Endothelial cell of umbilical vein (primary cell): ENCODE measurements around the gene PDE4B. TPM values are rescaled to one million over a fixed set of nuclear protein-coding genes. Genes with fewer than 3 reads are reported as not detected.

Experiments used
- BruUV-seq: library from RNA; stranded (reverse); fragments of 400-500 nt; replicated peaks from 2 replicates; lab custom pipeline; 2021; lab: Mats Ljungman, UMichigan
- CTCF ChIA-PET: fragments of 300-600, 350-600 bp; sonication (Branson Sonifier 250); formaldehyde crosslinking; loops from one replicate; lab custom pipeline; 2021; ENCODE audit warnings: antibody characterized with exemption, inconsistent platforms; lab: Charles Lee
- POLR2A ChIA-PET: fragments of 300-600, 350-600 bp; sonication (Branson Sonifier 250); formaldehyde crosslinking; loops from one replicate; lab custom pipeline; 2021; ENCODE audit warnings: antibody characterized with exemption, inconsistent platforms; lab: Charles Lee
- DNase-seq: peaks from one replicate; pipeline ENCODE4 v3.0.0-alpha.2; 2011; ENCODE audit warnings: low read depth, low spot score
- FAIRE-seq: peaks from 2 replicates; lab custom pipeline; 2011; peaks lifted over from hg19 to GRCh38; lab: Jason Lieb, UNC
- H2AFZ ChIP-seq: 2 replicates; pipeline ENCODE4 v1.6.0; 2012; ENCODE audit warnings: low read depth, low read length, control low read depth, inconsistent platforms
- H3K27ac ChIP-seq: 2 replicates; pipeline ENCODE4 v1.5.1; 2011; ENCODE audit warnings: low read depth, mild to moderate bottlenecking, control low read depth, low read length, moderate library complexity; ENCODE audit not compliant: insufficient read depth
- H3K27me3 ChIP-seq, 2 experiments: 2 replicates each; pipeline versions ENCODE4 v1.6.0 to v1.6.1; 2011; ENCODE audit warnings: low read length in 2 of 2, mixed read lengths in 1 of 2; ENCODE audit not compliant: control insufficient read depth in 2 of 2, insufficient read depth in 2 of 2
- H3K36me3 ChIP-seq, 2 experiments: 2 replicates in 1 of 2; 3 replicates in 1 of 2; pipeline ENCODE4 v1.5.1; 2011; ENCODE audit warnings: low read length in 2 of 2, mild to moderate bottlenecking in 1 of 2, moderate library complexity in 1 of 2; ENCODE audit not compliant: control insufficient read depth in 2 of 2, insufficient read depth in 2 of 2; ENCODE audit errors: extremely low read depth in 1 of 2
- H3K4me1 ChIP-seq: 3 replicates; pipeline ENCODE4 v1.5.1; 2011; ENCODE audit warnings: mild to moderate bottlenecking, low read length; ENCODE audit not compliant: control insufficient read depth, insufficient read depth; ENCODE audit errors: extremely low read depth
- H3K4me2 ChIP-seq: 2 replicates; pipeline ENCODE4 v1.6.1; 2011; ENCODE audit warnings: low read length, control low read depth, mixed read lengths; ENCODE audit not compliant: insufficient read depth
- H3K4me3 ChIP-seq, 3 experiments: fragments of 200-600 bp in 1 of 3; sonication (generic), shearing (Covaris generic) in 1 of 3; replicated peaks in 1 of 3; 2 replicates each; pipeline ENCODE4 v1.5.1; 2011 to 2016; ENCODE audit warnings: control low read depth in 3 of 3, low read length in 3 of 3, mild to moderate bottlenecking in 2 of 3, inconsistent platforms in 1 of 3, low read depth in 1 of 3, moderate library complexity in 1 of 3; ENCODE audit not compliant: insufficient read depth in 1 of 3
- H3K79me2 ChIP-seq: 2 replicates; pipeline ENCODE4 v1.6.0; 2012; ENCODE audit warnings: low read length, inconsistent platforms; ENCODE audit not compliant: control insufficient read depth, insufficient read depth
- H3K9ac ChIP-seq: replicated peaks from 2 replicates; pipeline ENCODE3; 2011; ENCODE audit warnings: low read length, control low read depth; ENCODE audit not compliant: insufficient read depth; ENCODE audit errors: extremely low read depth
- H3K9me1 ChIP-seq: replicated peaks from 3 replicates; pipeline ENCODE4 v1.6.0; 2011; ENCODE audit warnings: mild to moderate bottlenecking, low read length; ENCODE audit not compliant: control insufficient read depth, insufficient read depth; ENCODE audit errors: extremely low read depth
- H3K9me3 ChIP-seq: replicated peaks from 2 replicates; pipeline ENCODE4 v1.5.1; 2012; ENCODE audit warnings: low read length, inconsistent platforms; ENCODE audit not compliant: control insufficient read depth, insufficient read depth
- H4K20me1 ChIP-seq: replicated peaks from 2 replicates; pipeline ENCODE3; 2011; ENCODE audit warnings: mild to moderate bottlenecking, low read length; ENCODE audit not compliant: control insufficient read depth, insufficient read depth; ENCODE audit errors: extremely low read depth
- EZH2 ChIP-seq: IDR thresholded peaks from 2 replicates; pipeline ENCODE4 v1.6.1; 2012; ENCODE audit warnings: borderline replicate concordance, low read depth, mild to moderate bottlenecking, moderate library complexity, low read length, inconsistent platforms; ENCODE audit not compliant: severe bottlenecking
- JUN ChIP-seq: IDR thresholded peaks from 2 replicates; pipeline ENCODE4 v1.6.1; 2011; ENCODE audit warnings: borderline replicate concordance, low read depth; ENCODE audit not compliant: insufficient read length, insufficient read depth
- MYC ChIP-seq: IDR thresholded peaks from one replicate; pipeline ENCODE4 v1.6.1; 2011; ENCODE audit warnings: mild to moderate bottlenecking, low read depth, low read length
- POLR2A ChIP-seq: IDR thresholded peaks from 2 replicates; pipeline ENCODE4 v1.6.1; 2012; ENCODE audit warnings: low read depth, mild to moderate bottlenecking, control low read depth, low read length
- POLR2AphosphoS5 ChIP-seq: IDR thresholded peaks from 2 replicates; pipeline ENCODE4 v1.6.1; 2012; ENCODE audit warnings: low read depth, mild to moderate bottlenecking, control low read depth, low read length, moderate library complexity; ENCODE audit not compliant: insufficient read depth
- dilution Hi-C: fragments of 300-500 bp; cut with MboI; formaldehyde crosslinking; loops from one replicate; pipeline ENCODE4 v1.15.0; 2019; ENCODE audit warnings: low sequenced_read_pairs; ENCODE audit not compliant: extremely low pct_ligation_motif_present
- intact Hi-C: fragments of 100-400 bp; cut with micrococcal nuclease; formaldehyde crosslinking; loops from one replicate; pipeline ENCODE4 v1.10.0; 2022
- polyA plus RNA-seq, 4 experiments: library from polyadenylated mRNA; depleted of rRNA in 3 of 4; stranded (reverse) in 3 of 4; unstranded in 1 of 4; fragments of >200 nt; gene quantifications; 2 replicates each; pipeline versions ENCODE4 v1.2.1 to v1.2.3, GENCODE V29; 2011 to 2012; ENCODE audit warnings: missing spikeins in 1 of 4
- total RNA-seq: library from RNA; stranded (reverse); gene quantifications from 2 replicates; pipeline ENCODE4 v1.2.3, GENCODE V29; 2021

The PDE4B gene
- total and polyA plus RNA-seq, 2 donors (not counting 3 experiments of a cell fraction or from before 2014, with no cell fraction given) = 63.5 to 69.8 TPM

DNA sequence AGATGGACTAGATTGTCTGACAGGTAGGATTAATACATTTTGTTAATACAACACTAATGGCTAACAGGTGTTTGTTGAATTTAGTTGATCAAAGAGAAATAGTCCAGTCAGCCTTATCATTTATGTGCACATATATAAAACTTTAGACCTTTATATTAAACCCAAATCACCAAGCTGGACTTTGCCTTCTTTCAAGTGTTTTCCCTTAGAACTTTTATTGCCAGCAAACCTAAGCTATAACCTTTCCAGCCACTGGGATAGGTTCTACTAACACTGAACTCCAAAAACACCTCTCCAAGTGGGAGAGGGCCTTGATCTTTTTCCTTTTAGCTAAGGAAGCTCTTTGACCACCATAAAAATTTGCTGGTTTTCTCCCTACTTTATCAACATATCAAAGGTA is 345.9 kb downstream of the PDE4B start:
- Histone ChIP-seq H4K20me1 (no peaks in the 10 kb centered on the region), H2AFZ (no peak overlapping the region), H3K4me3 (no peak overlapping the region), H3K9me3 (no peaks in the 10 kb centered on the region), H3K9ac (no peak overlapping the region), H3K4me2 (no peak overlapping the region), H3K27me3 (no peaks in the 10 kb centered on the region), H3K79me2 (no peaks in the 10 kb centered on the region), H3K27ac (no peak overlapping the region), H3K4me1 (no peaks in the 10 kb centered on the region), H3K36me3 (no peaks in the 10 kb centered on the region), H3K9me1 (no peaks in the 10 kb centered on the region)
- no peak for FAIRE-seq
- no peak for TF ChIP-seq EZH2
- TF ChIP-seq POLR2A = no peak
- ChIA-PET POLR2A (no interaction called here), CTCF (no interaction called here)
- BruUV-seq = no TSS peak
- no peak for DNase-seq
- dilution Hi-C loops (no loop called here), intact Hi-C loops (no loop called here)

- Histone ChIP-seq H2AFZ (no peak overlapping the region), H3K4me3 (no peak overlapping the region), H3K27ac (no peak overlapping the region), H3K27me3 (no peaks in the 10 kb centered on the region), H3K9me1 (no peaks in the 10 kb centered on the region), H3K4me2 (no peak overlapping the region), H3K36me3 (no peaks in the 10 kb centered on the region), H3K9ac (no peak overlapping the region), H3K4me1 (no peaks in the 10 kb centered on the region), H4K20me1 (no peaks in the 10 kb centered on the region), H3K9me3 (no peaks in the 10 kb centered on the region), H3K79me2 (no peaks in the 10 kb centered on the region)
- dilution Hi-C loops = no loop called here
- ChIA-PET CTCF (no interaction called here), POLR2A (no interaction called here)
- FAIRE-seq = no peak
- intact Hi-C loops = no loop called here
- TF ChIP-seq POLR2A (no peak), JUN (no peak), POLR2AphosphoS5 (no peak), MYC (no peak)
- no TSS peak for BruUV-seq
- no peak for DNase-seq
These were observed 347.4 kb downstream of the PDE4B start for GRCh38 chr1:66140072-66140471.
